HG03103 (cell line): Measurements from ENCODE around the gene IL10RA.
"Not testable (repeated sequence)": the region's sequence is repeated elsewhere in the genome, so short reads cannot be mapped to it uniquely, and the experiment has no call there.

Experiments
- ATAC-seq: cut with Tn5 transposase; IDR thresholded peaks from one replicate; pipeline ENCODE4 v1.9.1; 2021; ENCODE audit warnings: low read depth; ENCODE audit not compliant: unreplicated experiment

Gene IL10RA

GRCh38 chr11:117960406-117960805 is 25.8 kb upstream of the IL10RA start:
- ATAC-seq: no peak

DNA sequence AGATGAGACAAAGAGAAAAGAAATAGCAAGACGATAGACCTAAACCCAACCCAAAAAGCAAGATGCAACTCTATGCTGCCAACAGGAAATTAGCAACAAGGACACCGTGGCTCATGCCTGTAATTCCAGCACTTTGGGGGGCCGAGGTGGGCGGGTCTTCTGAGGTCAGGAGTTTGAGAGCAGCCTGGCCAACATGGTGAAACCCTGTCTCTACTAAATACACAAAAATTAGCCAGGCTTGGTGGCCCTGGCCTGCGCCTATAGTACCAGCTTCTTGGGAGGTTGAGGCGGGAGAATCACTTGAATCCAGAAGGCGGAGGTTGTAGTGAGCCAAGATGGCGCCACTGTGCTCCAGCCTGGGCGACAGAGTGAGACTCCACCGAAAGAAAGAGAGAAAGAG is 24.3 kb upstream of the IL10RA start:
- ATAC-seq: no peak

DNA sequence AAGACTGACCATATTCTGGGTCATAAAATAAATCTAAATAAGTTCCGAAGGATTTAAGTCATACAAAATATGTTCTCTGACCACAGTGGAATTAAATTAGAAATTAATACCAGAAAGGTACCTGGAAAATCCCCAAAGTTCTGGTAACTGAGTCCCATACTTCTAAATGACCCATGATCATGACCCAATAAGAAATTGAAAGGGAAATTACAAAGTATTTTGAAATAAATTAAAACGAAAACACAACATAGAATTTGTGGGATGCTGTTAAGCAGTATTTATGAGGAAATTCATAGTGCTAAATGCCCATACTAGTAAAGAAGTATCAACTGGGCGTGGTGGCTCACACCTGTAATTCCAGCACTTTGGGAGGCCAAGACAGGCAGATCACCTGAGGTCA is 23.4 kb upstream of the IL10RA start:
- ATAC-seq: no peak

- no peak for ATAC-seq
Observed at GRCh38 chr11:117966908-117967307, 19.3 kb upstream of the IL10RA start.

GRCh38 chr11:117969160-117969991 is 16.8 kb upstream of the IL10RA start:
- ATAC-seq: no peak

- ATAC-seq: no peak
Observed at GRCh38 chr11:117970400-117971024, 15.7 kb upstream of the IL10RA start.

- ATAC-seq: no peak
Observed at GRCh38 chr11:117972044-117972443, 14.2 kb upstream of the IL10RA start.

DNA sequence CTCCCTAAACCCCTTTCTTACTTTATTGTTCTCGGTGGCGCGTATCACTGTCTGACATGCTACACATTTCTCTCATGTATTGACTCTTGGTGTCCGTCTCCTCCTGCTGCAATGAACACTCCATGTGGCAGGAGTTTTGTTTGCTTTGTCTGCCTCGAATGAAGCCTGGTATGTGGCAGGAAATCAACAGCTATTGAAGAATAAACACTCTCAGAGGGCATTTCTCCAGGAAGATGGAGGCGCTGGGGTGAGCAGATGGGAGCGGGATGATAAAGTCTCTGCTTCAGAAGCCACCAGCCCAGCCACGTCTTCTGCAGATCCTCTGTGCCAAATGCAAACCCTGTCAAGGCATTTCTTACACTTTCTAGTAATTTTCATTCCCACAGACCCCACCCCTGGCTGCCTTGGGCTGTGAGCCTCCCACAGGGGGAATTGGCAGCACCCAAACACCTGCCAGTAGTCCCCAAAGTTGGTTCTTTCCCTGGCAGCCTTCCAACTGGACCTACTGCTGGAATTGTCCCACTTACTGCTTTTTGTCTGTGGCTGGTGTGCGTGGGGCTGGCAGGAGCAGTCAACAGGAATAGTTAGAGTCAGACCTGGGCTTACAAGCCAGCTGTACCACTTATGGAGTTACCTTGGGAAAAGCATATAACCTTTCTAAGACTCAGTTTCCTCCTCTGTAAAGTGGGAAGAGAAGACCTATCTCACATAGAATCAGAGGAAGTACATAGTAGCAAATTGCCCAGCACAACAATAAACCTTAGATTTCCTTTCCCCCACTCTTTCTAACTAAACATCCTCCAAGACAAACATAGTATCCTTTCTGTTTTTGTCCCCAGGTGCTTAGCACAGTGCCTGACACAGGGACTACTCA is 13.3 kb upstream of the IL10RA start:
- ATAC-seq: no peak

GRCh38 chr11:117973503-117973860 is 12.7 kb upstream of the IL10RA start:
- no peak for ATAC-seq

DNA sequence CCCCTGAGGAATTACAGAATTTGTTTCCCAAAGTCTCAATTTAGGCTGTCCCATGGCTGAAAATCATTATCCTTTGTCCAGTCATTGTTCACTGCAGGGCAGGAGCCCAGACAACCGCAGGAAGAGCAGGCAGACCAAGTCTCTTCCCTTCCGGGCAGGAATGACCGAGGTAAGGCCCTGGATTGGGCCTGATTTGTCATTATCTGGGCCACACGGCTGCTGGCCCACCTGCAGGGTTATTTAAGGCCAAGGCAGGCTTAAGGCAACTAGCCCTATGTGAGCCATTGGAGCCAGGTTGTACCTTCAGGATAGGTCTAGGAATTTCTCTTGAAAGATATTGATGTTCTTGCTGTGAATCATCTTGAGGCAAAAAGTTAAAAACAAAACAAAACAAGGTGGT is 9.7 kb upstream of the IL10RA start:
- no peak for ATAC-seq

DNA sequence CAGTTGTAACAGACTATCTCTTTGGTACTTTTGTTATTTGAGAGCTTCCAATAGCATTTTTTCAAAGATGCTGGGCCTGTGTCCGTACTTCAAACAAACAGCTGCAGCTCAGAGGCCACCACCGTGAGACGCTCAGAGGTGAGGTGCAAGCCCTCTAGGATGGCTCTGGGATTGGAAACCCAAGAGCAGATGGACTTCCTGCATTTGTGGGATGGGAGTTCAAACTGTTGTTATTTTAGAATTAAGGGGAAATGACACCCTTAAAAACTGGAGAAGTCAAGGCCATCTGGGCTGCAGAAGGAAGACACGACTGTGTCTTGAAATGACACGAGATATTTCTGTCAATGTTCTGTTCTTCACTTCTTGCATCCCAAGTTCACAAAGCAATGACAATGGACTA is 9.2 kb upstream of the IL10RA start:
- no peak for ATAC-seq

DNA sequence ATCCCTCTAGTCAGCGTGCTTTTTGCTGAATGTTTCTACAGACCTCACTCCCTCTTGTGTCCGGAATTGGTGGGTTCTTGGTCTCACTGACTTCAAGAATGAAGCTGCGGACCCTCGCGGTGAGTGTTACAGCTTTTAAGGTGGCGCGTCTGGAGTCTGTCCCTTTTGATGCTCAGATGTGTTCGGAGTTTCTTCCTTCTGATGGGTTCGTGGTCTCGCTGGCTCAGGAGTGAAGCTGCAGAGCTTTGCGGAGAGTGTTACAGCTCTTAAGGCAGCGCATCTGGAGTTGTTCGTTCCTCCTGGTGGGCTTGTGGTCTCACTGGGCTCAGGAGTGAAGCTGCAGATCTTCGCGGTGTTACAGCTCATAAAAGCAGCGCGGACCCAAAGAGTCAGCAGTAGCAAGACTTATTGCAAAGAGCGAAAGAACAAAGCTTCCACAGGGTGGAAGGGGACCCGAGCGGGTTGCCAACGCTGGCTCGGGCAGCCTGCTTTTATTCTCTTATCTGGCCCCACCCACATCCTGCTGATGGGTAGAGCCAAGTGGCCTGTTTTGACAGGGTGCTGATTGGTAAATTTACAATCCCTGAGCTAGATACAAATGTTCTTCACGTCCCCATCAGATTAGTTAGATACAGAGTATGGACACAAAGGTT is 8.5 kb upstream of the IL10RA start:
- not testable (repeated sequence) for ATAC-seq

DNA sequence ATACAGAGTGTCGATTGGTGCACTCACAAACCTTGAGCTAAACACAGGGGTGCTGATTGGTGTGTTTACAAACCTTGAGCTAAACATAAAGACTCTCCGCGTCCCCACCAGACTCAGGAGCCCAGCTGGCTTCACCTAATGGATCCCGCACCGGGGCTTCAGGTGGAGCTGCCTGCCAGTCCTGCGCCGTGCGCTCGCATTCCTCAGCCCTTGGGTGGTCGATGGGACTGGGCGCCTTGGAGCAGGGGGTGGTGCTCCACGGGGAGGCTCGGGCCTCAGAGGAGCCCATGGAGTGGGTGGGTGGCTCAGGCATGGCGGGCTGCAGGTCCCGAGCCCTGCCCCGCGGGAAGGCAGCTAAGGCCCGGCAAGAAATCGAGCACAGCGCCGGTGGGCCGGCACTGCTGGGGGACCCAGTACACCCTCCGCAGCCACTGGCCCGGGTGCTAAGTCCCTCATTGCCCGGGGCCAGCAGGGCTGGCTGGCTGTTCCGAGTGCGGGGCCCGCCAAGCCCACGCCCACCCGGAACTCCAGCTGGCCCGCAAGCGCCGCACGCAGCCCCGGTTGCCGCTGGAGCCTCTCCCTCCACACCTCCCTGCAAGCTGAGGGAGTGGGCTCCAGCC is 7.8 kb upstream of the IL10RA start:
- ATAC-seq: not testable (repeated sequence)

GRCh38 chr11:117978991-117979390 is 7.2 kb upstream of the IL10RA start:
- no peak for ATAC-seq

DNA sequence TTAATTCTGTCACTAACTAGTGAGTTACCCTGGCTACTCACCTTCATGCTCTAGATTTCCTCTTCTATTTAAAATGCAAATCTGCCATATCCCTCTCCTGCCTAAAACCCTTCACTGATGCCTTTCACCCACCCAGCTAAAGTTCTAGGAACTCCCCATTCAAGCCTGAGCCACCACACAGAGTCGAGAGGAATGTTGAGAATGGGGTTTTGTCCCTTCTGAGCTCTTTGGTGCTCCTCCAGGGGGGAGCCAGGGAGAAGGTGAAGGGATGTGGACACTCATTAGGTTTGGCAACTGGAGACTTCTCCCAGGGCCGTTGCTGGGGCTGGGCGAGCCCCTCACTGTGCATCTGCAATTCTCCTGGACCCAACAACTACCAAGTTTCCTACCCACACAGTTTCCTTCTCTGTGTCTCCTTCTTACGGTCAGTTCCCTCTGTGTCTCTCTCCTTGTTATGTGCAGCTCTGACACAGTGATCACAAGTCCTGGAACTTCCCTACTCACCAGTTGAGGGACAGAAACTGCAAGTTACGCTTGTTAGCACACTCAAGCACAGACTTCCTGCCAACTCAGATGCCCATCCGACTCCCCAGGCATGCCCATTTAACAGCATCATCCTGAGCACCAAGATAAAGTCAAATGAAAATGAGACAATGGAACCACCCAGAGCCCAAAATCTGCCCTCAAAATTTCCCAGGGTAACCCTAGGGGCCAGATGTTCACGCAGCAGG is 6.5 kb upstream of the IL10RA start:
- ATAC-seq: no peak

GRCh38 chr11:117980280-117980679 is 5.9 kb upstream of the IL10RA start:
- no peak for ATAC-seq

DNA sequence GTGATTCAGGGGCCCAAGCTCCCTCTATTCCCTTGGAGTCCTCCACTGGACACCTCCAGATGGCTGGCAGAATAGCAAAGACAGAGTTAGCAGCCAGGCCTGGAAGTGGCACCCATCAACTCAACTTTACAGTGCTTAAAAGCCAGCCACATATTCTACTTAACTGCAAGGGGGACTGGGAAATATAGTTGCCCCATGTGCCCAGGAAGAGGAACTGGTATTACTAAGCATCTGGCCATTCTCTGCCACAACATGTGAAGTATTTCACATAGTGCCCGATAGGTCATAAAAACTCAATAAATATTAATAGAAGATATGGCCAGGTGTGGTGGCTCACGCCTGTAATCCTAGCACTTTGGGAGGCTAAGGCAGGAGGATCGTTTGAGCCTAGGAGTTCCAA is 5.5 kb upstream of the IL10RA start:
- no peak for ATAC-seq

- ATAC-seq: no peak
Observed at GRCh38 chr11:117983163-117983475, 3.1 kb upstream of the IL10RA start.

GRCh38 chr11:117984476-117984875 is 1.7 kb upstream of the IL10RA start:
- ATAC-seq: no peak
